GM23338 (cell line): ENCODE results near the gene USP31.

Source experiments
- CTCF ChIP-seq, 2 experiments: fragments of 200-600 bp in 1 of 2; sonication (generic) in 1 of 2; conservative IDR thresholded peaks; 2 replicates each; pipeline versions ENCODE4 v1.5.1 to v1.6.1; 2016 to 2017; ENCODE audit warnings: antibody characterized with exemption in 2 of 2, low read depth in 2 of 2, mild to moderate bottlenecking in 2 of 2, moderate library complexity in 1 of 2
- EZH2 ChIP-seq: fragments of 200-600 bp; sonication (generic); IDR thresholded peaks from one replicate; pipeline ENCODE4 v1.8.0; 2017; ENCODE audit warnings: antibody characterized with exemption, mild to moderate bottlenecking, low read depth; ENCODE audit not compliant: unreplicated experiment

GRCh38 chr16:23194497-23195221, 45.4 kb upstream of the USP31 start:
- TF ChIP-seq CTCF (conservative IDR thresholded peaks at IDR 0.05; ENCODE audit: low read depth in 2 of 2) (no peak), EZH2 (no peak)
